Right ventricle myocardium inferior (tissue), 1 donor: ENCODE data around the gene CACNA1G. TPM values are rescaled to one million over a fixed set of nuclear protein-coding genes. Genes with fewer than 3 reads are reported as not detected.

Source experiments
- ATAC-seq: fragments of 200-7000 bp; cut with Tn5 transposase; one replicate; pipeline ENCODE4 v1.9.1; 2020; ENCODE audit warnings: mild to moderate bottlenecking, moderate library complexity
- DNase-seq: peaks from one replicate; pipeline ENCODE4 v3.0.0; 2021; ENCODE audit errors: missing footprints
- intact Hi-C: fragments of 100-400 bp; cut with DNase I; formaldehyde crosslinking; loops from one replicate; pipeline ENCODE4 v1.11.0; 2022
- long read RNA-seq: library from polyadenylated mRNA; unstranded; transcript quantifications from one replicate; pipeline ENCODE4 v2.0.0, GENCODE V29; 2021
- total RNA-seq: library from RNA; stranded (reverse); fragmentation: NEBNext Ultra II Directional; extraction: Animal tissue kit (Norgen Biotek cat#: 25700); gene quantifications from one replicate; pipeline ENCODE4 v1.2.1, GENCODE V29; 2021
- donor health status: DM: no; HTN: yes; CAD: no; lungs with severe emphysema.

The CACNA1G gene
- 0.38 TPM for total RNA-seq
- long read RNA-seq = 0 reads

DNA sequence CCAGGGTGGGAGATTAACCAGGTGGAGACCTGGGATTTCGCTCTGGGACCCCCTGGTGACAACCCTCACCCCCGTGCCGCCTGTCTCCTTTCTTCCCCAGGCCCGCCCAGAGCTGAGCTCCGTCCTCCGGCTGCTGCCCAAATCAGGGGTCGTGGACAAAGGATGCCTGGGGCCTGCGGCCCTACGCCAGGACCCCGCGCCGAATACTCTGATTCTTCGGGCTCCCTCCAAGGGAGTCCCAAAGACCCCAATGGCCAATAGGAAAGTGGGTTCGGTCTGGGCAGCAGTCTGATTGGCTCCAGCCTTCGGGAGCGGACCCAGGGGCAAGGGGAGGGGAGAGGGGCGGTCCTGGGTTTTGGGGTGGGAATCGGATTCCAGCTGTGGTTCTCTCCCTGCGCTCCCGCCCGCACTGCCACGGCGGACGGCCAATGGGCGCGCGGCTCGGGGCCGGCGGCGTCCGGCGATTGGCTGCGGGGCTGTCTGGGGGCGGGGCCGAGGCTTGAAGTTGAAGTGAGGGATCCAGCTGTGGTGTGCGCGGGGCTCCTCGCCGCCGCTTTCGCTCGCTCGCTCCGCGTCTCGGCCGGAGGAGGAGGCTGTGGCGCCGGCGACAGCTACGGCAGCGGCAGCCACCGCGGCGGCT, at the start of gene CACNA1G:
TSS of gene CACNA1G (plus strand) at position 531 of the 640 bp plus-strand sequence. CDS start 745 bp downstream, outside the sequence.
- ATAC-seq (peak; percentile 94), DNase-seq (peak; percentile 92)
- intact Hi-C loops = no loop called here

DNA sequence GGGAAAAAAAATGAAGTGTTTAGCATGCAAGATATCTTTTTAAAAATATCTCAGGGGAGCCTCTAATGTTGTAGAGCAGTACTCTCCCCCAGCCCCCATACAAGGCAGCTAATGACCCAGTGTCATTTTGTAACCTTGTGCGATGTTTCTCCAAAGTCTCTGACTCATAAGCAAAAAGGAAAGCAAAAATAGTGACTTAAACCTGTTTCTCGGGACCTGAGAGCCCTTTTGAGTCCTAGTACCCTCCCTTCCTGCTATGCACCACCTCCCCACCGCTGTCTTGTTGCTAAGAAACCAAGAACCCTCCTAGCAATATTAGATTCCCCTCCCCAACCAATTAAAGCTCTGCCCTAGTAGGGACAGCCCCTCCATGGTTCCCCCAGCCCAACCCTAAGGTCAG, 49.5 kb upstream of the CACNA1G start:
- intact Hi-C loops = no loop called here
- no peak for DNase-seq
- no peak for ATAC-seq

DNA sequence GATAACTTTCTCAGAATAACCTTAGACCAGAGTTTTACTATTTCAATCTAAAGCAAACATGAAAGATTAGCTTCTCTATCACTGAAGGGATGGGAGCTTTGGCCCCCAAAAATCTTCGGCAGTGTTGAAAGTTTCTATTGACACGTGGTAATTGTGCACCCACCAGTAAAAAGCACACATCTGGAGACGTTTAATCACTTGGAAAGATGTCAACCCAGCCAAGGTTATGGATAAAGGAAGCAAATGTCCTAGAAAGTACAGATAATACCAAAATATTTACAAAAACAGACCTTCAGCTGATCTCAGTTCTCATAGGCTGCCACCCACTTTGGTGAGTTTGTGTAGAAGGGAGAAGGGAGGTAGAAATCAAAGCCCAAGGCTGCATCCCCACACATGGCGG, 47.0 kb upstream of the CACNA1G start:
- DNase-seq (no peak), ATAC-seq (no peak)
- intact Hi-C loops = no loop called here

DNA sequence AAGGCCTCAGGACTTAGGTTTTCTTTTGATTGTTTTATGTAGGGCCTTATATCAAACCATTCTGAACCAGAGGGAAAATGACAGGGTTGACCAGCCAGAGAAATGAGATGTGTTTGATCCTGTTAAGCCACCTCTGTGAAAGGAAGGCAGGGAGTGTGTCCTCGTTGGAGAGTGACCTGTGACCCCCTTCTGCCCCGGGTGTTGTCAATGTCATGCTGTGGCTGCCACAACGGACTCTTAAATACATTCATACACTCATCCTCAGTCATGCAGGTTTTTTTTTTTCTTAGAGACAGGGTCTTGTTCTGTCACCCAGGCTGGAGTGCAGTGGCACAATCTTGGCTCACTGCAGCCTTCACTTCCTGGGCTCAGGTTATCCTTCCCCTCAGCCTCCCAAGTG, 46.1 kb upstream of the CACNA1G start:
- ATAC-seq = no peak
- intact Hi-C loops = no loop called here
- DNase-seq = no peak

DNA sequence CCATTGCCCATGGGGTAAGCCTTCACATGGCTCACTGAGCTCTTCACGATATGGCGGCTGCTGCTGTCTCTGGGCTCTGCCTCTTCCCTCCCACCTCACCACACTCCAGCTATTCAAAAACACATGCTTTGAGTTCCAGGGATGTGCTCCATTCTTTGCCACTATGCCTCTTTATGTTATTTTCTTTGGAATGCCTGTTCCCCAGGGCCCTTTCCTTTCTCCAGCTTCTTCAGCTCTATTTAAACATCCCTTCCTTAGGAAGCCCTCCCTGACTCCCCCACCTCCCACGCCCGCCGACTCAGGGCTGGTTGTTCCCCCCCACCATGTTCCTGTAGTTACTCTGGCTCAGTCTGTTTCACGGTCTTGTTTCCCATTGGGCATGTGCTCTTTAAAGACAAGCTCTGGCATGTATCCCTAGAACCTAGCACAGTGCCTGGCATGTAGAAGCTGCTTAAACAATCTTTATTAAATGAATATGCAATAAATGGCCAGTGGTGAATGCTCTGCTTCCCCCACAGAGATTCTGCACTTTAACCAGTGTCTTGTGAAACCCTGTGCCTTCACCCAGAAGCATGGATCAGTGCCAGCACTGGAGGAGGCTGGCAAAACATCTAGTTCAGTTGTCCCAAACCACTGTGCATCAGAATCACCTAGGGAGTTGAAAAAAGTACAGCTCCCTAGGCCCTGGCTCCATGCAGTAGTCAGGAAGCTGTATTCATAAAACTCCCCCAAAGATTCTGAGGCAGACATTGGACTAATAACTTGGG, 45.4 kb upstream of the CACNA1G start:
- ATAC-seq (peak; percentile 62), DNase-seq (no peak)
- intact Hi-C loops = no loop called here

DNA sequence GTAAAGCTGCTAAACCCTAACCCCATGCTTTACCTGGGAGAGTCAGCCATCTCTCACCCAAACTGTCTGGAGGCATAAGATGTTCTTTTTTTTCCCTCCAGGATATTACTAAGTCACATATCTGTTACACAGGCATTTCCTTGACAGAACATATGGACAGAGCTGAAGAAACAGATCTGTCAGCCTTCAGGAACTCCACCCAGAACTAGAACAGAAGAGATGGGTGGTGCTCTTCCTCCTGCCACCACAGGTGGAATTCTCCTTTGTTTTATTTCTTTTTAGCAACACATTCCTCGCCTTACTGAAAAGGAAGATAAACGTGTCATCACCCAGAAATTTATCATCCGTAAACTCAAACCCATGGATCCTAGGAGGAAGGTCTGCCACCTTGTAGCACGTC, 43.5 kb upstream of the CACNA1G start:
- intact Hi-C loops = no loop called here
- DNase-seq (no peak), ATAC-seq (no peak)

DNA sequence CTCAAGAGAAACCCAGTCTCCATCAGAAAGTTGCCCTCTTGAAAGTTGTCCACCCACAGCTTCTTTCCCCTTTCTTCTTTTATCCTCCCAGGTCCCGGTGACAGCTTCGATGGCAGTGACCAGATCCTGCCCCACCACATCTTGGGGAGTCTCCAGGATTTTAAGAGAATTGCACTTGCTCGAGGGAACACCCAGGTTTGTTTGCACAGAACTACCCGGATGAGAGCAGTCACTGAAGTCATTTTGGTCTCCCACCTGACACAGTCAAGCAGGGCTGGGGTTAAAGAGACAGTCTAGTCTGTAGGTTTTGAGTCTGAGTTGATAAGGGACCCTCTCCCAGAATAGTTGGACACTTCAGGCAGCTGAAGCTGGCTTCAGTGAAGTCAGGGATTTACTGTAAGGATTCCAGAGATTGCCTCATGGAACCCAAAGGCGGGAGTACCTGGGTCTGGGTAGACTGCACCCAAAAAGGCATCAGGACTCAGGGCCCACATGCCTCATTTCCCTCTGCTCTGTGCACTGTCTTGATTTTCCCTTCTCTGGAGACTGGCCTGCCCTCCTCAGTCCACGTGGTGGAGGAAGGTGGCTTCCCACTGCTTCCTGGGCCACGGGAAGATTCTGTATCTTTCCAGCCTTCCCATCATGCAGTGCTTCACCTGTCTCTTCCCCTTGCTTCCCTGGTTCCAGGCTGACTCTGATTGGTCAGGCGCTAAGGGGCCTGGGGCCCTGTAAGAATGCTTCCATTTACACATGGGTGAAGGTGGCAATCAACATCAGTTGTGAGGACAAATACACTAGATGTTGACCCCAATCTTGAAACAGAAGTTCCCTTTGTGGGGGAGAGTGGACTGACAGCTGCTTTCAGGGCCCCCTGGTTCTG, 42.8 kb upstream of the CACNA1G start:
- ATAC-seq (no peak), DNase-seq (no peak)
- intact Hi-C loops = no loop called here

DNA sequence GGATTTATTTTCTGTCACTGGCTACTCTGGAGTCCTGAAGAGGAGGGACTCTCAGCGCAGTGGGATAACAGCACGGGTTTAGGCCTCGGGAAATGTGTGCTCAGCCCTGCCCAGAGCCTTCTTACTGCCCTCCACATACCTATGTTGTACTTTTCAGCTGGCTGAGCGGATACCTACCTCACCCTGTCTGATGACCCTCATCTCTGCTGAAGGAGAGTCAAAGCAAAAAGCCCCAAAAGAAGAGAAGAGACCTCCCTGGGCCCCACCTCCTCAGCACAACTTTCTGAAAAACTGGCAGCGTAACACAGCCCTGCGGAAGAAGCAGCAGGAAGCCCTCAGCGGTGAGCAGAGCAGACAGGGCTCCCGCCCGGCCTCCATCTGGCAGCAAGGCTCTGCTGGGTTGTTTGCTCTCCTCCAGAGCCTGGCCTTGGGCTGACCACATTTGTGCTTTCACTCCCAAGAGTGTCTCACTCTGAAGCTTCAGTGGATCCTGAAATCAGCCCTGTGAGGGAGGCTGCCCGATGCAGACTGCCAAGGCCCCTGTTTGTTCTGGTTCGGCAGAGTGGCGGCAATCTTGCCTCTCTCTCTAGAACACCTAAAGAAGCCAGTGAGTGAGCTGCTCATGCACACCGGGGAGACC, 42.0 kb upstream of the CACNA1G start:
- DNase-seq = no peak
- intact Hi-C loops = no loop called here
- no peak for ATAC-seq

DNA sequence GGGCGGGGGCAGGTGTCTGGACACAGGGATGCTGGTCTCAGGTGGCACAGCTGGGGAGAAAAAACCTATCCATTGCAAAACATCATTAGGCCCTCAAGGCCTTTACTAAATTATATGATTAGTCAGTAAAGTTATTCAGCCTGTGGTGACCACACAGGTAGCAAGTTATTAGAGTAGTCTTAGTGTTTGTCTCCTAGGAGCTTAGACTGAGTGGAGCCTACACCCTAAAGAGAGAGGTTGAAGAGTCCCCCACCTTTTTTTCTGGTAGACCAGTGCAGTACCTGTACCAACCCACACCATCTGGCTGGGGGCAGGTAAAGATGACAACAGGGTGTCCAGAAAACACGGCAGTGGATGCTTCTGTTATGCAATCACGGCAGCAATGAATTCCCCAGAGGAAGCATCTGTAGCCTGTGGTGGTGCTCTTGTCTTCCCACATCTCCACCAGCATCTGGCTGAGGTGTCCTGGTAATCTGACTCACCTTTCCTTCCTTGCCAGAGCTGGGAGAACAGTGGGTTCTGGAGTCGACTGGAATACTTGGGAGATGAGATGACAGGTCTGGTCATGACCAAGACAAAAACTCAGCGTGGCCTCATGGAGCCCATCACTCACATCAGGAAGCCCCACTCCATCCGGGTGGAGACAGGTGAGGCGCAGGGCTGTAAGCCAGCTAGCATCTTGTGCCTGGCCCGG, 41.2 kb upstream of the CACNA1G start:
- intact Hi-C loops = no loop called here
- ATAC-seq (no peak), DNase-seq (no peak)

DNA sequence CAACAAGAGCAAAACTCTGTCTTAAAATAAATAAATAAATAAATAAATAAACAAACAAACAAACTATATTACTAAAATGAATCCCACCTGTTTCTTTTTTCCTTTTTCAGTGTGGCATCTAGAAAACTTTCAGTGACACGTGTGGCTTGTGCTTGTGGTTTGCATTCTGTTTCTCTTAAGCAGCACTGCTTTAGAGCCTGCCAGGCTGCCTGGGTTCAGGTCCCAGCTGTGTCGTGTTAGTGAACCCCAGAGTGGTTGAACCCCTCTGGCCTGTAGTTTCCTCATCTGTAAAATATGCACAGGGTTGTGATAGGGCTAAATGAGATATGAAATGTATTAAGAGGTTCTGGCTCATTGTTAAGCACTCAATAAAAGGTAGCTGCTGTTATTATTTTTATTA, 40.0 kb upstream of the CACNA1G start:
- ATAC-seq = no peak
- intact Hi-C loops = no loop called here
- DNase-seq = no peak

DNA sequence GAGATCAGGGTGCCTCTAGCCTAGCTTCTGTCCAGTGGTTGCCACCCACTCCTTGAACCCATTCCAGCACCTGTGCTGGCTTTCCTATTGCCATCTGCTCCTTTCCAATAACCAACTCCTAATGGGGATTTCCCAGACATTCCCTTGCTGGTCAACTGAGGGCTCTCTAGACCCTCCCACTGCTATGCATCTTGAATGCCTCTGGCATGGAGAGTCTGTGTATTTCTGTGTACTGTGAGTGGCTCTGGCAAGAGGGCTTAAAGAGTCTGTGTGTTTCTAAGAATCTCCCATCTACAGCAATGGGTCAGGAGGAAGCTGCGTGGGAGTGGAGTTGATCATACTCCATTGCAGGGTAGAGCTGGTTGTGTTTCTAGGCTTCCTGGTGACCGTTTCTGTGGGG, 39.0 kb upstream of the CACNA1G start:
- DNase-seq (no peak), ATAC-seq (no peak)
- intact Hi-C loops = no loop called here

DNA sequence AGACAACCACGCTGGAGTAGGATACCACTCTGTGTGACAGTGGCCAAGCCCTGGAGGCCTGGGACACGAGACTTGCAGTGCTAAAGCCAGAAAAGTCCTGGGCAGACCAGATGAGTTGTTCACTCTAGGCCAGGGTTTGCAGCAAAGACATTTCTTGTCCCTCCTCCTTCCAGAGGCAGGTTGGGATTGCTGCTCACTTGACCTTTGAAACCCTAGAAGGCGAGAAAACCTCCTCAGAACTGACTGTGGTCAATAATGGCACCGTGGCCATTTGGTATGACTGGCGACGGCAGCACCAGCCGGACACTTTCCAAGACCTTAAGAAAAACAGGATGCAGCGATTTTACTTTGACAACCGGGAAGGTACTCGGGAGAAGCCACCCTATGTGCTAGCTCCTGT, 37.7 kb upstream of the CACNA1G start:
- DNase-seq = no peak
- intact Hi-C loops = no loop called here
- no peak for ATAC-seq

DNA sequence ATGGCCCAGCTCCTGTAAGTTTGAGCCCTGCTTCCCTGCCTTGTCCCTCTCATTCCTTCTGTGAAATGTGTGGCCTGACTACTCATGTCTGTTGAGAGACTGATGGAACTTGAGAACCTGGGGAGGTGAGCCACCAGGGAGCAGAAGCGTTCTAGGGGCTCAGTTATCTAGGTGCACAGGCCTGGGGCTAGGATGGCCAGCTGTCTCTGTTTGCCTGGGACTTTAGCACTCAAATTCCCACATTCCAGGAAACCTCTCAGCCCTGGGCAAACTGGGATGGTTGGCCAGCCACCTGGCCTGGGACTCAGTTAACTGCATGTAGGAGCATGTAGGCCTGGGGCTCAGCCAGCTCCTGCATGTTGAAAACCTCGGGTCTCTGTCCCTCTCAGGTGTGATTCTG, 37.3 kb upstream of the CACNA1G start:
- intact Hi-C loops = no loop called here
- no peak for ATAC-seq

DNA sequence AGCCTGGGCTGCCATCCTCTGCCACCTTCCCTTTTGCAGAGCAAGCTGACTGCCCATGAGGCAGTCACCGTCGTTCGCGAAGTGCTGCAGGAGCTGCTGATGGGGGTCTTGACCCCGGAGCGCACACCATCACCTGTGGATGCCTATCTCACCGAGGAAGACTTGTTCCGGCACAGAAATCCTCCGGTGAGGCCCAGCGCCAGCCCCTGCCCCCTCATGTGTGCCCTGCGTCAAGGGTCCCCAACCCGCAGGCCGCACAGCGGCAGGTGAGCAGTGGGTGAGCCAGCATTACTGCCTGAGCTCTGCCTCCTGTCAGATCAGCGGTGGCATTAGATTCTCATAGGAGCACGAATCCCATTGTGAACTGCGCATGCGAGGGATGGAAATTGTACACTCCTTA, 35.7 kb upstream of the CACNA1G start:
- ATAC-seq (no peak), DNase-seq (no peak)
- intact Hi-C loops = no loop called here

More for the DNA sequence above, 37.3 kb upstream of the CACNA1G start:
- no peak for DNase-seq

DNA sequence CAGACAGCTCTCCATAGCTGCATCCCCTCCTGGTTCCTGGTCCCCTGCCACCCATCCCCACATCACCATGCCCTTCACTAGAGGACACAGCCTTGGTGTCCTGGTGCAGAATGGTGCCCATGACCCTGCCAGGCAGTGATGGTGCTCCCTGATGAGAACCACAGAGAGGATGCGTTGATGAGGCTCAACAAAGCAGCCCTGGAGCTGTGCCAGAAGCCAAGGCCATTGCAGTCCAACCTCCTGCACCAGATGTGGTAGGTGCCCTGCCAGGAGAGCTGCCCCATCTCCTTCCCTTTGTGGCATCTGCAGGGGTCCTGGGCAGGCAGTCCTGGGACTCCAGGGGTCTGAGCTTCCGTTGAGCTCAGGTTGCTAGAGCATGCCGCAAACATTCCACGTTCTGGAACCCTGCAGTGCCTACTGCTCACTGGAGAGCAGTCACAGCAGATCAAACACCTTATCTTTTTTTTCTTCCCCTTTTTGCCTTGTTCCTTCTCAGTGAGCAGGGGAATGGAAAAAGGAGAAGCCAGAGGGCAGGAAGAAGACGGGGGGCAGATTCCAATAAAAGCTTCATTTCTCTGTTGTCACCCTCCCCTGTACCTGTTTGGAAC, 33.3 kb upstream of the CACNA1G start:
- DNase-seq (no peak), ATAC-seq (no peak)
- intact Hi-C loops = no loop called here

DNA sequence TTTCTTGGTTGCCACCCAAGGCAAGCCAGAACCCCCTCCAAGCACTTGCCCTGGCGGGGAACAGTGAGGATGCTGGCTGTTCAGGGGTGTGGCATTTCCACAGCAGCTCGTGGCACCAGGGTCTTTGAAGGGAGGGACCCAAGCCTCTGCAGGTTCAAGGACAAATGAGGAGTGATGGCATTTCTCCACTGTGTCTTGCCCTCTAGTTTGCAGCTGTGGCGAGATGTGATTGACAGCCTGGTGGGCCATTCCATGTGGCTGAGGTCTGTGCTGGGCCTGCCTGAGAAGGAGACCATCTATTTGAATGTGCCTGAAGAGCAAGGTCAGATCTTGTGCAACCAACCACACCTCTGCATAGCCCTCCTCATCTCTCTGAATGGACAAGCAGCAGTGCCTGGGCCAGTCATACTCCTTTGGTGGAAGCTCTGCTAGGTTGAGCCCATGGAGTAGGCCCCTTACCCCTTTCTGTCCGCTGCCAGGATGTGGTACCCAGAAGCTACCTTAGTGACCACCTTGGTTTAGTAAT, 32.5 kb upstream of the CACNA1G start:
- DNase-seq (no peak), ATAC-seq (no peak)
- intact Hi-C loops = no loop called here

DNA sequence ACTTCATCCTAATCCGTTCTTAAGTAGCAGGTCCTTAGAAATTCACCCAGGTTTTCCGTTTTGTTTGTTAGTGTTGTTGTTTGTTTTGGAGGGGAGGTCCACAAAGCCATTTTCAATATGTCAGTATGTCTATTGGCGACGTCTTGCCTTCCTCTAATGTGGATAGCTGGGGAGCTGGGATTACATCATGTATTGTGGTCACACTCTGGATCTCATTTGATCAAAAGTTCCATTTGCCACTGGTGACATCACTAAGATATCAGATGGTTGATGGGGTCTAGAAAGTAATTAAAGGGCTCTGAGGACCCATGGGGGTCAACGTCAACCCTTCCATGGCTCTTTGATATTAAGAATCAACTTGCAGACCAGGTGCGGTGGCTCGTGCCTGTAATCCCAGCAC, 30.7 kb upstream of the CACNA1G start:
- no peak for ATAC-seq
- no peak for DNase-seq
- intact Hi-C loops = no loop called here

DNA sequence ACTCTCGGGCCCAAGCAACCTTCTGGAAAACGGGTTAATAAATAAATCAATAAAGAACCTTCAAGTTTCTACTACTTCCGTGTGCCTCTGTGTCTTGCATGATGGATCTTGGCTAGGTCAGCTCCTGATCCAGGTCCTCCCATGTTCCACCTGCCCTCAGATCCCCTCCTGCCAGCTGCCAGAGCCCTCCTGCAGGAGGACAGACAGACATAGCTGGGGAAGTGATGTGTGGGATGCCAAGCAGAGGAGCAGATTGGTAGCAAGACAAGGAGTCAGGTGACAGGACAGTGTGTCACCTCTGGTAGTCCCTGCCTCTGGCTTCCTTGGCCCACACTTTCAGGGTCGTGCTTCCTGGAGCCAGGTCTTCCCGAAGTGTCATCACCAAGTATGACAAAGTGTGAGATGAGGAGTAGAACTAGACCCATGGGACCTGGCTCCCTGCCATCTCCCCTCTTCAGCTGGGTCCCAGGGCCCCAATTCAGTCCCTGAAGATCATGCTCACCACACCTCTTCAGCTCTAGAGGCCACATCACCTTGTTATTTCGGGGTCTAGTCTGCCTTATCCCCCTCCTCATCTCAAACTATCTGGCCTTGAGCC, 29.0 kb upstream of the CACNA1G start:
- DNase-seq (no peak), ATAC-seq (no peak)
- intact Hi-C loops = loop anchor here (2.0 kb wide), 1 partner anchor 49 kb away; no protein-coding TSS in a partner anchor
